H9 (cell line): ENCODE measurements around the gene PLEKHA5. TPM values are rescaled to one million over a fixed set of nuclear protein-coding genes. Genes with fewer than 3 reads are reported as not detected.
A peak's percentile ranks its signal among the peaks of the same experiment; 100 is the strongest.

Source experiments
- DNase-seq: peaks from one replicate; pipeline ENCODE4 v3.0.0-alpha.2; 2017
- H2AFZ ChIP-seq: one replicate; pipeline ENCODE4 v1.6.1; 2013; ENCODE audit warnings: mild to moderate bottlenecking, low read length, control low read depth, moderate library complexity
- H2AK5ac ChIP-seq: 2 replicates; pipeline ENCODE4 v1.6.1; 2013; ENCODE audit warnings: low read length, control low read depth, mixed read lengths; ENCODE audit not compliant: insufficient read length
- H2BK120ac ChIP-seq: one replicate; pipeline ENCODE4 v1.6.1; 2013; ENCODE audit warnings: low read depth, mild to moderate bottlenecking, low read length, control low read depth, inconsistent platforms; ENCODE audit not compliant: poor library complexity, severe bottlenecking
- H2BK12ac ChIP-seq: 2 replicates; pipeline ENCODE4 v1.6.1; 2013; ENCODE audit warnings: low read length, control low read depth, mixed read lengths, low read depth; ENCODE audit not compliant: insufficient read length
- H2BK15ac ChIP-seq: 2 replicates; pipeline ENCODE4 v1.6.1; 2013; ENCODE audit warnings: low read depth, low read length, control low read depth
- H2BK20ac ChIP-seq: one replicate; pipeline ENCODE4 v1.6.1; 2013; ENCODE audit warnings: low read depth, mild to moderate bottlenecking, low read length, control low read depth, inconsistent platforms; ENCODE audit not compliant: poor library complexity, severe bottlenecking
- H2BK5ac ChIP-seq: 2 replicates; pipeline ENCODE4 v1.6.1; 2013; ENCODE audit warnings: low read length, control low read depth, mixed read lengths; ENCODE audit not compliant: insufficient read length
- H3K14ac ChIP-seq: 2 replicates; pipeline ENCODE4 v1.6.1; 2013; ENCODE audit warnings: low read length, control low read depth; ENCODE audit not compliant: insufficient read depth
- H3K18ac ChIP-seq: 2 replicates; pipeline ENCODE4 v1.6.1; 2013; ENCODE audit warnings: low read depth, mild to moderate bottlenecking, mixed read lengths, low read length, control low read depth; ENCODE audit not compliant: insufficient read length
- H3K23ac ChIP-seq: 2 replicates; pipeline ENCODE4 v1.6.1; 2013; ENCODE audit warnings: low read length, control low read depth, mixed read lengths, low read depth; ENCODE audit not compliant: insufficient read length
- H3K23me2 ChIP-seq: 2 replicates; pipeline ENCODE4 v1.6.1; 2013; ENCODE audit warnings: low read depth, mild to moderate bottlenecking, mixed read lengths, low read length, control low read depth; ENCODE audit not compliant: insufficient read length, poor library complexity, severe bottlenecking
- H3K27ac ChIP-seq: 2 replicates; pipeline ENCODE4 v1.5.1; 2013; ENCODE audit warnings: low read length, control low read depth, mixed read lengths, low read depth; ENCODE audit not compliant: insufficient read length
- H3K27me3 ChIP-seq: 2 replicates; pipeline ENCODE4 v1.6.1; 2013; ENCODE audit warnings: low read length, control low read depth, inconsistent platforms; ENCODE audit not compliant: insufficient read depth
- H3K4ac ChIP-seq: 2 replicates; pipeline ENCODE4 v1.6.1; 2013; ENCODE audit warnings: low read depth, mild to moderate bottlenecking, control low read depth, inconsistent platforms, low read length, moderate library complexity
- H3K4me1 ChIP-seq: 2 replicates; pipeline ENCODE4 v1.6.1; 2013; ENCODE audit warnings: low read length, control low read depth, inconsistent platforms; ENCODE audit not compliant: insufficient read depth
- H3K4me2 ChIP-seq: 2 replicates; pipeline ENCODE4 v1.6.1; 2013; ENCODE audit warnings: low read length, control low read depth, mixed read lengths; ENCODE audit not compliant: insufficient read length, insufficient read depth
- H3K56ac ChIP-seq: 2 replicates; pipeline ENCODE4 v1.6.1; 2013; ENCODE audit warnings: low read depth, mild to moderate bottlenecking, mixed read lengths, low read length, control low read depth; ENCODE audit not compliant: insufficient read length
- H3K79me1 ChIP-seq: 2 replicates; pipeline ENCODE4 v1.6.1; 2013; ENCODE audit warnings: low read depth, mild to moderate bottlenecking, moderate library complexity, low read length, control low read depth, inconsistent platforms; ENCODE audit not compliant: insufficient read depth, poor library complexity, severe bottlenecking
- H3K79me2 ChIP-seq: 2 replicates; pipeline ENCODE4 v1.6.1; 2013; ENCODE audit warnings: low read length, control low read depth, inconsistent platforms; ENCODE audit not compliant: insufficient read depth
- H3K9ac ChIP-seq: 2 replicates; pipeline ENCODE4 v1.6.1; 2013; ENCODE audit warnings: low read length, control low read depth, mixed read lengths; ENCODE audit not compliant: insufficient read length; ENCODE audit errors: extremely low read depth
- H3K9me3 ChIP-seq: one replicate; pipeline ENCODE4 v1.6.1; 2013; ENCODE audit warnings: low read depth, low read length, inconsistent platforms; ENCODE audit not compliant: control insufficient read depth
- H3T11ph ChIP-seq: one replicate; pipeline ENCODE4 v1.6.1; 2013; ENCODE audit warnings: mild to moderate bottlenecking, low read length, control low read depth, inconsistent platforms
- H4K20me1 ChIP-seq: one replicate; pipeline ENCODE4 v1.6.1; 2013; ENCODE audit not compliant: control insufficient read depth, insufficient read length, insufficient read depth
- H4K5ac ChIP-seq: 2 replicates; pipeline ENCODE4 v1.6.1; 2013; ENCODE audit warnings: low read depth, mild to moderate bottlenecking, mixed read lengths, low read length, control low read depth; ENCODE audit not compliant: insufficient read length
- H4K8ac ChIP-seq: replicated peaks from 2 replicates; pipeline ENCODE4 v1.6.1; 2013; ENCODE audit warnings: low read length, control low read depth, mixed read lengths, low read depth; ENCODE audit not compliant: insufficient read length
- H4K91ac ChIP-seq: 2 replicates; pipeline ENCODE4 v1.6.1; 2013; ENCODE audit warnings: low read depth, mild to moderate bottlenecking, moderate library complexity, mixed read lengths, low read length, control low read depth; ENCODE audit not compliant: insufficient read length
- H3K27ac Mint-ChIP-seq, 3 experiments: 2 replicates in 2 of 3; 3 replicates in 1 of 3; pipeline ENCODE4 v1.8.0; 2020 to 2021; ENCODE audit warnings: mixed read lengths in 3 of 3, mild to moderate bottlenecking in 1 of 3, moderate library complexity in 1 of 3
- H3K27me3 Mint-ChIP-seq: 2 replicates; pipeline ENCODE4 v1.8.0; 2021; ENCODE audit warnings: low read depth, mild to moderate bottlenecking, moderate library complexity, mixed read lengths
- H3K36me3 Mint-ChIP-seq, 3 experiments: 2 replicates in 2 of 3; 3 replicates in 1 of 3; pipeline ENCODE4 v1.8.0; 2020 to 2021; ENCODE audit warnings: low read depth in 3 of 3, mixed read lengths in 3 of 3; ENCODE audit not compliant: insufficient read depth in 1 of 3
- H3K4me1 Mint-ChIP-seq, 2 experiments: 2 replicates each; pipeline ENCODE4 v1.8.0; 2020; ENCODE audit warnings: mixed read lengths in 2 of 2
- H3K4me3 Mint-ChIP-seq, 2 experiments: 2 replicates in 1 of 2; 3 replicates in 1 of 2; pipeline ENCODE4 v1.8.0; 2020 to 2021; ENCODE audit warnings: mild to moderate bottlenecking in 2 of 2, mixed read lengths in 2 of 2, moderate library complexity in 1 of 2
- H3K9me3 Mint-ChIP-seq, 2 experiments: 2 replicates in 1 of 2; 3 replicates in 1 of 2; pipeline ENCODE4 v1.8.0; 2020; ENCODE audit warnings: mild to moderate bottlenecking in 2 of 2, mixed read lengths in 2 of 2, moderate library complexity in 1 of 2
- WGBS: extraction: QIAGEN DNeasy Blood & Tissue Kit; methylation state at CpG from one replicate; pipeline ENCODE4 v1.1.7; 2013; ENCODE audit warnings: missing lambda C conversion rate, low lambda C conversion rate, mixed read lengths; ENCODE audit not compliant: insufficient read length; ENCODE audit errors: extremely low coverage; 5-methylcytosine and 5-hydroxymethylcytosine counted together
- total RNA-seq: library from RNA; stranded (reverse); gene quantifications from 2 replicates; pipeline ENCODE4 v1.2.1, GENCODE V29; 2021
- TF ChIP-seq, protein P1 (sequence below): fragments of 200-600 bp; sonication (generic); conservative IDR thresholded peaks from 3 replicates; pipeline ENCODE4 v1.8.0; 2021; ENCODE audit warnings: antibody characterized with exemption, mild to moderate bottlenecking

Gene PLEKHA5
- total RNA-seq, 1 experiment from 2014 or later = 86.7 TPM

DNA sequence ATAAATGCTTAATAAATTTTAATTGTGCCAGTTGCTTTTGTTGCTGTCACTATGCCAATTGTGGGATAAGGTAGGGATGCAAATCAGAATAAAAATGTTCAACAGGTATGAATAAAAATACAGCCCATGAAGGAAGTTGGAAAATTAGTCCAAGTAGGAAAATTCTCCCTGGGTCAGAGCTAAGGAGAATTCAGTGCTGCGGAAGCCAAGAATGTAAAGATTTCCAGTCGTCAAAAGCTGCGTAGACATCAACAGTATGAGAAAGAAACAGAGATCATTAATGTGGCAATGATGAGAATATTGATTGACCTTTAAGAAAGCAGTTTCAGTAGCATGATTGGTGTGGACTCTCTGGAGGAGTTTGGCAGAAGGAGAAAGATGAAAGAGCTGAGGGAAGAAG, 87.9 kb downstream of the PLEKHA5 start:
- Histone ChIP-seq H3K79me2 (peaks cover 4% of the 10 kb centered on the region; the same call in 1 of the 2 replicates), H3K18ac (no peak overlapping the region), H3K79me1 (peaks cover 3% of the 10 kb centered on the region), H4K91ac (no peak overlapping the region), H3K4me1 (peaks cover 12% of the 10 kb centered on the region), H4K8ac (no peak overlapping the region), H3K27ac (no peak overlapping the region), H2BK12ac (no peak overlapping the region), H2AFZ (no peak overlapping the region), H3K9ac (no peak overlapping the region), H2BK20ac (no peak overlapping the region), H4K20me1 (no peaks in the 10 kb centered on the region), H3K23ac (no peak overlapping the region), H2BK120ac (no peak overlapping the region), H3T11ph (no peak overlapping the region), H3K4ac (no peak overlapping the region), H3K4me2 (no peak overlapping the region), H3K27me3 (no peaks in the 10 kb centered on the region), H3K14ac (no peak overlapping the region), H4K5ac (no peak overlapping the region), H2AK5ac (no peak overlapping the region), H3K9me3 (no peaks in the 10 kb centered on the region), H3K23me2 (no peaks in the 10 kb centered on the region), H2BK5ac (no peak overlapping the region), H3K56ac (no peak overlapping the region), H2BK15ac (no peak overlapping the region)
- no CpG with 5 or more reads among the region's 3 CpGs for WGBS
- H3K9me3 Mint-ChIP-seq = no peaks in the 10 kb centered on the region
- H3K36me3 Mint-ChIP-seq = 0 out of 7 replicates have a peak, but pooled peaks cover 0 to 6% (median 0%) of the 10 kb centered on the region in 3 experiments
- no peak overlapping the region for H3K4me3 Mint-ChIP-seq
- no peak for DNase-seq
- no peaks in the 10 kb centered on the region for H3K27me3 Mint-ChIP-seq
- TF ChIP-seq, protein P1, sequence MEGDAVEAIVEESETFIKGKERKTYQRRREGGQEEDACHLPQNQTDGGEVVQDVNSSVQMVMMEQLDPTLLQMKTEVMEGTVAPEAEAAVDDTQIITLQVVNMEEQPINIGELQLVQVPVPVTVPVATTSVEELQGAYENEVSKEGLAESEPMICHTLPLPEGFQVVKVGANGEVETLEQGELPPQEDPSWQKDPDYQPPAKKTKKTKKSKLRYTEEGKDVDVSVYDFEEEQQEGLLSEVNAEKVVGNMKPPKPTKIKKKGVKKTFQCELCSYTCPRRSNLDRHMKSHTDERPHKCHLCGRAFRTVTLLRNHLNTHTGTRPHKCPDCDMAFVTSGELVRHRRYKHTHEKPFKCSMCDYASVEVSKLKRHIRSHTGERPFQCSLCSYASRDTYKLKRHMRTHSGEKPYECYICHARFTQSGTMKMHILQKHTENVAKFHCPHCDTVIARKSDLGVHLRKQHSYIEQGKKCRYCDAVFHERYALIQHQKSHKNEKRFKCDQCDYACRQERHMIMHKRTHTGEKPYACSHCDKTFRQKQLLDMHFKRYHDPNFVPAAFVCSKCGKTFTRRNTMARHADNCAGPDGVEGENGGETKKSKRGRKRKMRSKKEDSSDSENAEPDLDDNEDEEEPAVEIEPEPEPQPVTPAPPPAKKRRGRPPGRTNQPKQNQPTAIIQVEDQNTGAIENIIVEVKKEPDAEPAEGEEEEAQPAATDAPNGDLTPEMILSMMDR = no peak
- peak overlapping the region; percentile 0 to 5 (median 4); a peak in 3 of 7 replicates for H3K27ac Mint-ChIP-seq
- H3K4me1 Mint-ChIP-seq = peaks cover 32 to 36% of the 10 kb centered on the region in 2 experiments
